HG03280 (cell line): ENCODE results near the gene KANSL1.

Experiments
- ATAC-seq: cut with Tn5 transposase; IDR thresholded peaks from one replicate; pipeline ENCODE4 v1.9.1; 2021; ENCODE audit warnings: mild to moderate bottlenecking, moderate library complexity; ENCODE audit not compliant: unreplicated experiment

KANSL1 gene

GRCh38 chr17:46044286-46044928 lies 148.8 kb downstream of the KANSL1 start:
- ATAC-seq, result no peak

DNA sequence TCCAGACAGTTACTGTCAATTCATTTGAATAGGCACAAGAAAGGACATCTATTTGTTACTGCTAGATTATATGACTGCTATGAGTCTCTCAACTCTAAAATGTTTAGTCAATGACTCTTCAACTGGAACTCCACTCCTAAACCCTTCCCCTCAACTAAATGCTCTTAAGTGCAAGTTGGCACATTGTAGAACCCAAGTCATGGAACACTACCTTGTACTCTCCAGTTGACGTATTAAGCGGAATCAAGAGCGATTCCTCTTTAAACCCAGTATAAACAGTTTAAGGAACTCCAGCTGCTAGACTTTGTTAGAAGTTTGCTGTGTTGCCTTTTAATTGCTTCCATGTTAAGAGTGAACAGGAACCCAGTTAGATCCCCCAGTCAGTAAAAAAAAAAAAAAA lies 149.6 kb downstream of the KANSL1 start:
- no peak for ATAC-seq

GRCh38 chr17:46042925-46043324 lies 150.3 kb downstream of the KANSL1 start:
- no peak for ATAC-seq

- ATAC-seq, result no peak
Measured at GRCh38 chr17:46042246-46042645, 151.0 kb downstream of the KANSL1 start.

DNA sequence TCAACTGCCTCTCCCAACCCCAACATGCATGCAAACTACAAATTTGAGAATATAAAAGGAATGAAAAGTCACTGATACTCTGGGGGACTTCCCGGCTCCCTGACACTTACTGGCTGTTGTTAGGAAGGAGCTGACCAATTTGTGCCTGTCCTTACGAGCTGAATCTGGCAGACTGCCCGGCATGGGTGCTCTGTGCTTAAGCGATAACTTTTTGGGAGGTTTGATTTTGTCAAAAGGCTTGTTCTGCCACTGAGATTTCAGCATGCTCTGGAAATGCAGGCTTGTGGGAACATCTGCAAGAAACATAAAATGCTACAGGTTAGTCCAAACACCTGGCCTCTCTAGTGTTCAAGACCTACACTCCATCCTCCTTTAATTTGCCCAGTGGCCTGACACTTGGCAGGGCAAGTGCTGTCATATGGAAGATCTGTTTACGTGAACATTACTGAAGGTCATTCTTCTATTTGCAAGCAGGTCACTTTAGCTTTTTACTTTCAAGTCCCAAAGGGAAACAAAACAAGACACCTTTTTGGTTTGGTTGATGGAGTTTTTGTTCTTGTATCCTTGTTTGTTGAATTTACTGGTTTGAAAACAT lies 153.5 kb downstream of the KANSL1 start:
- no peak for ATAC-seq

DNA sequence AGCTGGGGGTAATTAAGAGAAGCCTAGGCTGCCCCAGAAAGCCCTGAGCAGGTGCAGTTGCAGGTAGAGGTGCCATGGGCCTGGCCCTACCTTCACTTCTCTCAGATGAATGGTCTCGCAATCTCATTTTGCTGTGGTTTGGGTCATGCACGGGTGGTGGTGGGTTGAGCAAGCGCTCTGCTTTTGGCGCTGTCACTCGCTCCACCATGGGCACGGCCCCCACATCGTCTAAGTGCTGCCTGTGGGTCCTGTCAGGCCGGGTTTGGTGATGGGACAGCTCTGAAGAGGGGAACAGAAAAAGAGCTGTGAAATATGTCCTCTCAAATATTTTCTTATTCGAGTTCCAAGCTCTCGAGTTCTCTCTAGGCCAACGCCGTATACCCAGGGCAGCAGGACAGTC lies 154.3 kb downstream of the KANSL1 start:
- ATAC-seq, result no peak

DNA sequence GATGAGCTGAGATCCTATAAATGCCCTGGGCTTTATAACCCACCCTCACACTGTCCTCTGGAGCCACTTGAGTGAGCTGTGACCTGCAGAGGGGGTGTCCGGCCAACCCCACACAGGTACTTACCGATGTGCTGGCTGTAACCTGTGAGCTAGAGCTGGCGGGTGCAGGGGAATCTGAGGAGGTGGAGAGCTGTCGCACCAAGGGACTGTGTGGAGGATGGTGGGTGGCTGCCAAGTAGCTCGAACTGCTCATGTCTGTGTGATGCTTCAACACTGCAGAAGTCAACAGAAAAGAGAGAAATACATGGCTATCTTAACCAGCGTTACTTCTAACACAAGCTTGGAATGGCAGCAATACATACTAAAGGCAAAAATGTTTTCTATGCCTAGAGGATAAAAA lies 154.8 kb downstream of the KANSL1 start:
- ATAC-seq, result no peak

- no peak for ATAC-seq
Measured at GRCh38 chr17:46037722-46038255, 155.4 kb downstream of the KANSL1 start.

DNA sequence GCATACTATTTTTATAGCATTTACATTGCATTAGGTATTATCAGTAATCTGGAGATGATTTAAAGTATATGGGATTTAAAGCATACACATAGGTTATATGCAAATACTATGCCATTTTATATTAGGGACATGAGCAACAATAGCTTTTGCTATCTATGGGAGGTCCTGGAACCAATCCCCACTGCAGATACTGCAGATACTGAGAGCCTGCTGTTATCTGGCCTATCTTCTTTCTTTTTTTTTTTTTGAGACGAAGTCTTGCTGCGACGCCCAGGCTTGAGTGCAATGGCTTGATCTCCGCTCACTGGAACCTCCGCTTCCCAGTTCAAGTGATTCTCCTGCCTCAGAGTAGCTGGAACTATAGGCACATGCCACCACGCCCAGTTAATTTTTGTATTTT lies 156.7 kb downstream of the KANSL1 start:
- ATAC-seq, result no peak

GRCh38 chr17:46035112-46035818 lies 158.0 kb downstream of the KANSL1 start:
- ATAC-seq, result peak; percentile 66

- ATAC-seq, result no peak
Measured at GRCh38 chr17:46033392-46033791, 159.8 kb downstream of the KANSL1 start.

DNA sequence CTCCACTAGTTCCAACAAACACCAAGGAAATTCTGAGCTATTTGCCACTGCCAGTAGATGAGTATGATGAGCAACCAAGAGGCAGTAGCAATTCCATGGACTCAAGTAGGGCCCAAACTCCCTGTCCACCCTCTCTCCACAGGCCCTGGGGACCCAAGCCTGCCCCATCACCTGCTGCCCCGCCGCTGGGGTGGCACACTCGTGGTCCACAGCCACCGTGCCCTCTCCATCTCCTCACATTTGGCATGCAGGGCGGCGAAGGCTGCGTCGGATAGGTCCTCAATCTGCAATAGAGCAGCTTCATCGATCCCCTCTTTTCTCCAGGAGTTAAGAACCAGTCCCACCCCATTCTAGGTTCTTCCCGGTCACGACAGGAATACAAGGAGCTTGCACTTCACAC lies 160.3 kb downstream of the KANSL1 start:
- ATAC-seq, result no peak

DNA sequence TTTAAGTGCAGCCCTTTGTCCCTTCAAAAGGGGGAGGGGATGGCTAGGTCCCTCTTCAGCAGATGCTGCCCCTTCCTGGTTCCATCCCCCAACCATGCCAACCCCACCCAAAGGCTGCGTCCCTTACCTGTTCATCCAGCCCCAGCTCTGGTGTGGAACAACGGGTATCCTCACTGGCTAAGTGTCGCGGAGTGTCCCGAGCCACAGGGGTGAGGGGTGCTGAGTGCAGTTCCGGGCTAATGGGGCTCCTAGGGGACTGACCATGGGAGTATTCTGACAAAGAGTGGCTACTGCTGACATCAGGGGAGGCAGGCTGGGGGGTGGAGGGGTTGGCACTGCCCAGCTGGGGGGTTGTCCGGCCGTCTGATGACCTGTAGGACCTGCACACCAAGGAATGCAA lies 161.3 kb downstream of the KANSL1 start:
- no peak for ATAC-seq

GRCh38 chr17:46031440-46031839 lies 161.8 kb downstream of the KANSL1 start:
- ATAC-seq, result no peak

- no peak for ATAC-seq
Measured at GRCh38 chr17:46030752-46031151, 162.5 kb downstream of the KANSL1 start.

GRCh38 chr17:46029627-46030026 lies 163.6 kb downstream of the KANSL1 start:
- ATAC-seq, result no peak

- ATAC-seq, result no peak
Measured at GRCh38 chr17:46028981-46029565, 164.2 kb downstream of the KANSL1 start.

GRCh38 chr17:46028374-46028773 lies 164.9 kb downstream of the KANSL1 start:
- no peak for ATAC-seq

DNA sequence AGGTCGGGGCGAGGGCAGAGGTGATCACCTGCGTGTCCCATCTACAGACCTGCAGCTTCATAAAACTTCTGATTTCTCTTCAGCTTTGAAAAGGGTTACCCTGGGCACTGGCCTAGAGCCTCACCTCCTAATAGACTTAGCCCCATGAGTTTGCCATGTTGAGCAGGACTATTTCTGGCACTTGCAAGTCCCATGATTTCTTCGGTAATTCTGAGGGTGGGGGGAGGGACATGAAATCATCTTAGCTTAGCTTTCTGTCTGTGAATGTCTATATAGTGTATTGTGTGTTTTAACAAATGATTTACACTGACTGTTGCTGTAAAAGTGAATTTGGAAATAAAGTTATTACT lies 165.3 kb downstream of the KANSL1 start:
- no peak for ATAC-seq

- no peak for ATAC-seq
Measured at GRCh38 chr17:46027048-46027975, 165.9 kb downstream of the KANSL1 start.
